Measurements from ENCODE around the gene MXI1.

The MXI1 gene

DNA sequence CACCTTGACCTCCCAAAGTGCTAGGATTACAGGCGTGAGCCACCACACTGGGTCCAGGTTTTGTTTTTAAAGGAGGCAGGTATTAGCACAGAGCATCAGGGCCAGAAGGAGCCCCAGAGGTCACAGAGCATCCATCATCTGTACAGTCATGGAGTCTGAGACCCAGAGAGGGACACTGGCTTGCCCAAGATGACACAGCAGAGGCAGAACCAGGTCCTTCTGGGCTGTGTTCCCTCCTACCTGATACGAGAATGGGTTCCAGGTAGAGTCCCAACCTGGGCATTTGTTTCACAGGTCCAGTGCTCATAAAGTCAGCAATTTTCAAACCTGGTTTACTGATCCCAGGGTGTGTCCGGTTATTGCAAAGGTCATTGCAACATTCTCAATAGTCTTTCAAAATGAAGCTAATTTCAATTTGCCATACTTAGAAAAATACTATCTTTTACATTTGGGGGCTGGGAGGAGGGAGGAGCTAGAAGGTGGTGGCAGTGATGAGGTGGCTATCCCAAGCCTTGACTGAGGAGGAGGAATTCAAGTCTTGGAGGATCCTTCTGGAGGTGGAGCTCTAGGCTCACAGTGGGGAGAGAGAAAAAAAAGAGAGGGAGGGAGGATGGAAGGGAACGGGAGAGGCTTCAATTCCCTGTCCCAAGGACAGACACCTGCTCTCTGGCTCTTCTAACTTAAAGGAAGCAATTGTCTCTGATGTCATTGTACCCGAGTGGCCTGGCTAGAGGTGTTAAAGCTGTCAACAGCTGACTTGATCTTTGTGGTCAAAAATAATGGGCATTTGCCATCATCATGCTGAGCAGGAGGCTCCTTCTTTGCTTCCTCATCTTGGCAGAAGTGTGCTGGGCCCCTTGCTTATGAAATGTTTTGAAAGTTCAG lies 8.1 kb downstream of the MXI1 start:
- DNase-seq (ENCODE audit: low read depth in 2 of 2): no peak

DNA sequence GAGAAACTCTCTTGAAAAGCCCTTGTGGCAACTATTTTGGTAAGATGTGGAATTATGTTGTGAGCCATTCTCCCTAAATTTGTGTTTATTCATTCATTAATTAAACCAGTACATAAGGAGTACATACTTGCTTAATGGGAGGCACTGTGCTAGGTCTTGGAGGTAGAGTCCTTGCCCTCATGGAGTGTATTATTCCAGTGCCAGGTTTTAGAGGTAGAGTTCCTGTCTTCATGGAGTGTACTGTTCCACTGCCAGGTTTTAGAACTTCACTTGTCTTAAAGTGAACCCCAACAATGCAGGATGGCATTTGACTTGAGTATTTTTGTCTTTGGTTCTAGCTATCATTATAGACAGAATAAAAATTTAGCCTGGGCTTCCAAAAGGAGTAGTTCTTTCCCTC lies 8.8 kb downstream of the MXI1 start:
- no peak for DNase-seq (ENCODE audit: low read depth in 2 of 2)

- no peak for DNase-seq (ENCODE audit: low read depth in 2 of 2)
These were observed 9.7 kb downstream of the MXI1 start for GRCh38 chr10:110216942-110217661.

- no peak for DNase-seq (ENCODE audit: low read depth in 2 of 2)
These were observed 10.2 kb downstream of the MXI1 start for GRCh38 chr10:110217662-110218008.

- DNase-seq (ENCODE audit: low read depth in 2 of 2): no peak
These were observed 11.2 kb downstream of the MXI1 start for GRCh38 chr10:110218632-110219031.

DNA sequence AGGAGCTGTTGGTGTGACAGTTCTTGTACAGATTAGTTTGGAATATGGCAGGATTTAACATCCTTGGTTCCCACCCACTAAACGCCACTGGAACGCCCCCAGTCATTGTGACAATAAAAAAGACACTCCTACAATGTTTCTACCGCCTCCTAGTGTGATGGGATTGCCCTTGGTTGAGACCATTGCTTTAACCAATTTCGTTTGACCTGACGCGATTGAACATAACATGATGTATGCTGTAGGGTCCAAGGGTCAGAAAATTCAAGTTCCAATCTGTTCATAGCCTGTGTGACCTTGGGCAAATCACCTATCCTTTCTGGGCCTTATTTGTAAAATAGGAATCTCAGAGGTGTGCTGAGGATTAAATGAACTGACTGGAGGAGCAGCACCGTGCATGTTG lies 12.5 kb downstream of the MXI1 start:
- no peak for DNase-seq (ENCODE audit: low read depth in 2 of 2)

DNA sequence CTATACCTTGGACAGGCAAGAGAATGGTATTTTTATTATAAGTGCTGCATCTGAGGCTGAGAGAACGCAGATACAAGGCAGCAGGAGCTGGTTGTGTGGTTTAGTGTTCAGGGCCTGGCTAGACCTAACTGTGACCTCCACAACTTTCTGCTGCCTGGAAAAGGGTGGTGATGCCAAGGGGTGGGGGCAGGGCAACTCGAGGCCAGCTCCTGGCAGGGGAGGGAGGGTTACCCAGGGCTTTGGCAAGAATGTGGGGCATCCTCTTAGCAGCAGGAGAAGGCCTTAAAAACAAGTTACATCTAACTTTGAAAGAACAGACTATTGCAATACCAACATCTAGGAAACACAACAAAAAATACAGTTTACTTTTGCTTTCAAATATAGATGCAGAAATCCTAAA lies 13.0 kb downstream of the MXI1 start:
- DNase-seq (ENCODE audit: low read depth in 2 of 2): no peak

GRCh38 chr10:110221044-110221720 lies 13.8 kb downstream of the MXI1 start:
- no peak for DNase-seq (ENCODE audit: low read depth in 2 of 2)

DNA sequence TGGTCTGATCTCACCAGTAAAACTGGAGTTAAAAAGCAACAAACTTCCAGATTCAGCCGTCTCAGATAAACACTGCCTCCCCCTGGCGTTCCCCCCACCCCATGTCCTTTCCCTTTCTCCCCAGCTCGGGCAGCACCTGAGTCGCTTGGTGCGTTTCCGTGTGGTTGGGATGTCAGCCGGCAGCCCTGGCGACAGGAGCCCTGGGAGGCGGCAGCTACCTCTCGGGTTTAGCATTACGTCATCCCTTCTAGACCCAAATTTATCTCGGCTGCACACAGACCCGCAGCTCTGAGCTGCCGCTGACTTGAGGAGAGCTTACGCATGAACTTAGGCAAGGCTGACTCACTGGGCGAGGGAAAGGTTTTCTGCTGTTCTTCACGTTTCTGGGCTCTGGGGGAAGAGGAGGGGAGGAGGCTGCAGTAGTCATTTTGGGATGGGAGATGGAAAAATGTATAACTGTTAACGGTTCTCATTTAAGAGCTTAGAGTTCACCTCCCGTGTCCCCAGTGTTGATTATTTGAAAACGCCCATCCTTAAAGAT lies 14.4 kb downstream of the MXI1 start:
- peak in 1 of 2 donors; percentile 45 for DNase-seq (ENCODE audit: low read depth in 2 of 2)

GRCh38 chr10:110222641-110223297 lies 15.4 kb downstream of the MXI1 start:
- no peak for DNase-seq (ENCODE audit: low read depth in 2 of 2)

GRCh38 chr10:110223298-110223925 lies 16.0 kb downstream of the MXI1 start:
- no peak for DNase-seq (ENCODE audit: low read depth in 2 of 2)

- DNase-seq (ENCODE audit: low read depth in 2 of 2): no peak
These were observed 17.6 kb downstream of the MXI1 start for GRCh38 chr10:110224992-110225391.

GRCh38 chr10:110225441-110225755 lies 18.0 kb downstream of the MXI1 start:
- no peak for DNase-seq (ENCODE audit: low read depth in 2 of 2)

DNA sequence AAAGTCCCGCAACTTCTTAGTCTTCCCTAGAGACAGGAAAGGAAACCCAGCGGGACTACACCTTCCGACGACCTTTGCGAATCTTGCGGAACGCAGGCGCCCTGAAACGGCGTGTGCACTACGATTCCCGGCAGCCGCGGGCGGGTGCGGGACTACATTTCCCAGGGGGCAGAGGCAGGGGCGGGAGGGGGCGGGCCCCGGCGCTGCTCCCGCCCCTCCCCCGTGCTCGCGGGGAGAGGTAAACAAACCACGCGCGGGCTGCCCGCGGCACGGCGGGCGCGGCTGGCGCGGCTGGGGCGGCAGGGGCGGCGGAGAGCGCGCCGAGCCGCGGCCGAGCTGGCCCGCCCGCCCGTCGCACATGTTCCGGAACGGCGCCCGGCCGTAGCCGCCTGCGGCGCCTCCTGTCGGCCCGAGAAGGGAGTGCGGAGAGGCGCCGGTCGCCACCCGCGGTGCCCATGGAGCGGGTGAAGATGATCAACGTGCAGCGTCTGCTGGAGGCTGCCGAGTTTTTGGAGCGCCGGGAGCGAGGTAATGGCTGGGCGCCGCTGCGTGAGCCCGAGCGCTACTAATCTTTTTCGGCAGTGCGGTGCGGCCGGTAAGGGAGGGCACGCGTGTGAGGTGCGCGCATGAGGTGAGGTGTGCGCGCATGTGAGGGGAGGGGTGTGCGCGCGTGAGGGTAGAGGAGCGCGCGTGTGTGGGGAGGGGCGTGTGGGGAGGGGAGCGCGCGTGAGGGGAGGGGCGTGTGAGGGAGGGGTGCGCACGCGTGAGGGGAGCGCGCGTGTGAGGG lies 18.5 kb downstream of the MXI1 start:
- peak; percentile 67 to 70 for DNase-seq (ENCODE audit: low read depth in 2 of 2)

GRCh38 chr10:110226543-110226925 lies 19.1 kb downstream of the MXI1 start:
- peak; percentile 62 to 74 for DNase-seq (ENCODE audit: low read depth in 2 of 2)

DNA sequence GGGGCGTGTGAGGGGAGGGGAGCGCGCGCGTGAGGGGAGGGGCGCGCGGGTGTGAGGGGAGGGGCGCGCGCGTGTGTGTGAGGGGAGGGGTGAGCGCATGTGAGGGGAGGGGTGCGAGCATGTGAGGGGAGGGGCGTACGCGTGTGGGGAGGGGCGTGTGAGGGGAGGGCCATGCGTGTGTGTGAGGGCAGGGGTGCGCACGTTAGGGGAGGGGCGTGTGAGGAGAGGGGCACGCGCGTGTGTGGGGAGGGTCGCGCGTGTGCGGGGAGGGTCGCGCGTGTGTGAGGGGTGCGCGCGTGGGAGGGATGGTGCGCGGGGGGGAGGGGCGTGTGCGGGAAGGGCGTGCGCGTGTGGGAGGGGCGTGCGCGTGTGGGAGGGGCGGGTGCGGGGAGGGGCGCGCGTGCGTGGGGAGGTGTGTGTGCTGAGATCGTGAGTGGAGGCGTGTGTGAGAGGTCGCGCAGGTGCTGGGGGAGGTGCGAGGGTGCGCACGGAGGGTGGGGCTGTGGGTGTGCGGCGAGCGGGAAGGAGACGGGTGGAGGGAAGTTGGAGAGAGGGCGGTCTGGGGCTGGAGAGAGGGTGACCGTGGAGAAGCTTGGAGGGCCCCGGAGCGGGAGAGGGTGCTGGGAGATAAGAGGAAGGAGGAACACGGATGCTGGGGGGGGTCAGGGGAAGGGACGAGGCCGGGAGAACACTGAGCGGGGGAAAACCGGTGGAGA lies 19.7 kb downstream of the MXI1 start:
- peak in 1 of 2 donors; percentile 50 for DNase-seq (ENCODE audit: low read depth in 2 of 2)

DNA sequence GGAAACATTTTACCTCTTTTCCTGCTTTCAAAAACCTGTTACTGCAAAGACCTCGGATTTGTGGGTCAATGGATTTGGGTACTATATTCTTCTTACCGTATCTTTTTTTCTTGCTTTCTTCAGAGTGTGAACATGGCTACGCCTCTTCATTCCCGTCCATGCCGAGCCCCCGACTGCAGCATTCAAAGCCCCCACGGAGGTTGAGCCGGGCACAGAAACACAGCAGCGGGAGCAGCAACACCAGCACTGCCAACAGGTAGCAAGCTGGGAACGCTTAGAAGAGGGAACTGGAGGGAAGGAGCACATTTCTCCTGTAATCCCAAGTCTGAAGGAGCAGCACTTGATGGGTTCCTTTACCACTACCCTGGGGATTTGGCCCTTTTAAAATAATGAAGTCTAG lies 20.7 kb downstream of the MXI1 start:
- no peak for DNase-seq (ENCODE audit: low read depth in 2 of 2)

- DNase-seq (ENCODE audit: low read depth in 2 of 2): no peak
These were observed 21.8 kb downstream of the MXI1 start for GRCh38 chr10:110229155-110229554.

GRCh38 chr10:110233846-110234245 lies 26.4 kb downstream of the MXI1 start:
- no peak for DNase-seq (ENCODE audit: low read depth in 2 of 2)

DNA sequence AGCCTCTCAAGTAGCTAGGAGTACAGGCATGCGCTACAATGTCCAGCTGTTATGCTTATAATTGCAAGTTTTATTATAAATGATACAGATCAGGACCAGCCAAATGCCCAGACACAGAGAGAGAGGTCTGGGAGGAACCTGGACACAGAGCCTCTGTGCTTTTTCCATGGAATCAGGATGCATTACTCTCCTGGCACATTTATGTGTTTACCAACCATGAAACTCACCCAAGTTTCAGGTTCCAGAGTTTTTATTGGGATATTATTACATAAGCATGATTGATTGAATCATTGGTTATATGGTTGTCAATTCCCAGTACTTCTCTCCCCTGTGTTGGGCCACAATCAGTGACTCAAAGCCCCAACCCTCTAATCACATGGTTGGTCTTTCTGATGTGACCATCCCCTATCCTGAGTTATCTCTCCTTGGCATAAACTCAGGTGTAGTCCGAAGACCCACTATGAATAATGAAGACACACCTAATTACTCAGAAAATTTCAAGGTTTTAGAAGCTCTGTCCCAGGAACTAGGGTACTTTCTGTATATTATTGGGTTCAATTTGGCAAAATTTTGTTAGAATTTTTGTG lies 30.6 kb downstream of the MXI1 start:
- no peak for DNase-seq (ENCODE audit: low read depth in 2 of 2)

All from stimulated activated CD8-positive, alpha-beta memory T cell treated with anti-CD3 and anti-CD28 coated beads, Interleukin-7, amount 100 ng/mL, for 1 hour (primary cell).